GM21737 (cell line): ENCODE measurements around the gene RHBDF2.
"Not testable (repeated sequence)": the region's sequence is repeated elsewhere in the genome, so short reads cannot be mapped to it uniquely, and the experiment has no call there.

ENCODE experiments used
- ATAC-seq: cut with Tn5 transposase; IDR thresholded peaks from one replicate; pipeline ENCODE4 v1.9.1; 2021; ENCODE audit warnings: mild to moderate bottlenecking, moderate library complexity; ENCODE audit not compliant: unreplicated experiment

RHBDF2 gene

GRCh38 chr17:76525513-76525833, 24.2 kb upstream of the RHBDF2 start:
- not testable (repeated sequence) for ATAC-seq

GRCh38 chr17:76524598-76525512, 23.6 kb upstream of the RHBDF2 start:
- no peak for ATAC-seq

DNA sequence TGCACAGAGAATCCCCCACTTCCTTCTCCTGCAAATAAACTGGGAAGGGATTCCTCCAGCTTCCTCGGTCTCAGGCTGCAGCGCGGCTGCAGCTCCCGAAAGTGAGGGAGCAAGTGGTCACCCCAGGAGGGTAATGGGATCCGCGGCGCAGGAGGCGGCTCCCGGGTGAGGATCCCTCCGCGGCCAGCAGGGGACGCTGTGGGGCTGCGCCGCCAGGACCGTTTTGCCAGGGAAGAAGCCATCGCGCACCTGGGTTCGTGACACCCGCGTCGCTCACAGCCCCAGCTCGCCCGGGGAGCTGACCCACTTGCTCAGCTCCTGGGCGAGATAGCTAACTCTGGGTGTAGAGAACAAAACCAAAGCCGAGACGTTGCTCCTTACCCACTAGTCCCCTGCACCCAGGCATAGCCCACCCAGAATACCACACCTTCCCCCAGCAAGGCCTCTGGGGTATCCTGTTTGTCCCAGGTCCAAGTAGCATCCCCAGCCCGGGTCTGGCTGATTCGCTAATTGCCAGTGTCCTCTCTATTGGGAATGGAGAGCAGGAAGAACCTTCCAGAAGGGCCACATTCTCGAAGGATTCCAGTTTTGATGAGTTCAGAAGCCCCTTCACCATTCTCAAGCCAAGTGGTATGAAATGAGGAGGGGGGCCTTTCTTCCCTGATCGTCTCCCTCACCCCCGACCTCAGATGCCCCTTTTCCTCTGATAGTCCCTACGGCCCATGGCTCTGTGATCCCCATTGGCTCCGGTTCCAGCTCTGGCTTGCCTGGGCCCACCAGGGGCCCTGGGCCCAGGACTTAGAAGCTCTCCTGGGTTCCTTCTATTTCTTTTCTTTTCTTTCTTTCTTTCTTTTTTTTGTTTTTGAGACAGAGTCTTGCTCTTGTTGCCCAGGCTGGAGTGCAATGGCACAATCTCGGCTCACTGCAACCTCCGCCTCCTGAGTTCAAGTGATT, 22.1 kb upstream of the RHBDF2 start:
- ATAC-seq = no peak

GRCh38 chr17:76521683-76522082, 20.5 kb upstream of the RHBDF2 start:
- ATAC-seq = not testable (repeated sequence)

GRCh38 chr17:76521262-76521661, 20.0 kb upstream of the RHBDF2 start:
- no peak for ATAC-seq

- ATAC-seq = no peak
These were observed 18.1 kb upstream of the RHBDF2 start for GRCh38 chr17:76519048-76519966.

DNA sequence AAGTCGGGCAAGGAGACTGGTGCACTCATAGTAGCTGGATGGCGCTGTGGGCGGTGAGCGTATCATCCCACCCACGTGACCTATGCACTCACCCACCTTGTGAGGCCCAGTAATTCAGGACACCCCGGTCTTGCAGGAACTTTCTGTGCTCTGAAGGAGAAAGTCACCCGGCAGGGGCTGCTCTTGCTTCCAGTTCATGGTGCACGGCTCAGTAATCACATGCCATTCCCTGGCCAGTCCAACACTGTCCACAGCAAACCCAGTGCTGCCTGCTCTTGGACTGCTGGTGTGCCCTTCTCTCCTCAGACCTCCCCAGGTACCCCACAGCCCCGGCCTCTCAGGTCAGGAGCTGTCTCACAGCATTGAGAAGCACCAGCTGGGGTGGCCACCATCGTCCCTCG, 16.4 kb upstream of the RHBDF2 start:
- ATAC-seq = no peak

DNA sequence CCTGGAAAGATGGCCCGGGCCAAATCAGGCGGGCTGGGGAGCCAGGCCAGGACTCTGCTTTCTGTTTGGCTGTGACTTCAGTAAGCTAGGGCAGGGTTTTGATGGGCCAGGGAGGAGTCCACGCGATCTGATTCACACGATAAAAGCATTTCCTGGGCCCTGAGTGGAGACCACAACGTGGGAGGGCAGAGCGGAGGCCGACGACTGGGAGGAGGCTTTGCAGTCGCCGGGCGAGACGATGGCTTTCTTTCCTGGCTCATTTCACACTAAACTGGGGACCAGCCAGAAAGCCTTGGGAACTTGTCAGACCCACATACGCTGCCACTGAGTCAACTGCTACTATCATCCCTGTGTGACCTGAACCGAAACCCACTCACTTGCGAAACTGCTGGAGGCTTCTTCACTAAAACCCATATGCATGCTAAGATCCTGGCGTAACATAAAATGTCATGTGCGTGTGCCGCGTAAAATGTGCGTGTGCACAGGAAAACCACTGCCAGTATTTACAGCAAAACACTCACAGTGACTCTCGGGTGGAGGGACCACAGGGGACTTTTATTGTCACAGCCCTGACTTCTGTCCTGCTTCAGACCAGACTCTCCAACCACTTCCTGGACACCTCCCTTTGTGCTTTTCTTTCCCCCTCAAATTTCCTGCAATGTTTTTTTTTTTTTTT, 14.2 kb upstream of the RHBDF2 start:
- peak; percentile 63 for ATAC-seq

DNA sequence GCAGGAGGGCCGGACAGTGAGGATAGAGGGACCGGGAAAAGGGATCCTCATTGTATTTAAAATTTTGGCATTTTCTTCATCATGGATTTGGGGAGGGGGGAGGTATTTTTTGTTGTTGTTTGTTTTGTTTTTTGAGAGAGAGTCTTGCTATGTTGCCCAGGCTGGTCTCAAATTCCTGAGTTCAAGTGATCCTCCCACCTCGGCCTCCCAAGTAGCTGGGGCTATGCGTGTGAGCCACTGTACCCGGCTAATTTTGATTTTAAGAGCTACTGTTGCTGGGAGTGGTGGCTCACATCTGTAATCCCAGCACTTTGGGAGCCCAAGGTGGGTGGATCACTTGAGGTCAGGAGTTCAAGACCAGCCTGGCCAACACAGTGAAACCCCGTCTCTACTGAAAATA, 13.1 kb upstream of the RHBDF2 start:
- ATAC-seq = not testable (repeated sequence)

GRCh38 chr17:76513306-76513692, 12.1 kb upstream of the RHBDF2 start:
- ATAC-seq = no peak

- no peak for ATAC-seq
These were observed 11.4 kb upstream of the RHBDF2 start for GRCh38 chr17:76512366-76513305.

- no peak for ATAC-seq
These were observed 10.6 kb upstream of the RHBDF2 start for GRCh38 chr17:76511668-76512365.

DNA sequence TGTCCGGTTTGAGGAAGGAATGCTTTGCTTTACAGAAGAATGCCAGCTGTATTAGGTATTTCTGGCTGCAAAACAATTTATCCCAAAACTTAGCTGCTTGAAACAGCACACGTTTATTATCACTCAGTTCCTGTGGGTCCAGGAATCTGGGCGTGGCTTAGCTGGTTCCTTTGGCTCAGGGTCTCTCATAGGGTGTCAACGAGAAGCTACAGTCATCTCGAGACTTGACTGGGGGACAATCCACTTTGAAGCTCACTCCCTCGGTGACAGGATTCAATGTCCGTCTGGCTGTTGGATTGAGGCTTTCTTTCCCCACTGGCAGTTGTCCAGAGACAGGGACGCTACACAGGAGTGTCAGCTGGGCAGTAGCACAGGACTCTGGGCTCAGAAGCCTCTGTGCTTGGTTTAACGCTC, 9.6 kb upstream of the RHBDF2 start:
- ATAC-seq = no peak

- not testable (repeated sequence) for ATAC-seq
These were observed 7.3 kb upstream of the RHBDF2 start for GRCh38 chr17:76508472-76509063.

DNA sequence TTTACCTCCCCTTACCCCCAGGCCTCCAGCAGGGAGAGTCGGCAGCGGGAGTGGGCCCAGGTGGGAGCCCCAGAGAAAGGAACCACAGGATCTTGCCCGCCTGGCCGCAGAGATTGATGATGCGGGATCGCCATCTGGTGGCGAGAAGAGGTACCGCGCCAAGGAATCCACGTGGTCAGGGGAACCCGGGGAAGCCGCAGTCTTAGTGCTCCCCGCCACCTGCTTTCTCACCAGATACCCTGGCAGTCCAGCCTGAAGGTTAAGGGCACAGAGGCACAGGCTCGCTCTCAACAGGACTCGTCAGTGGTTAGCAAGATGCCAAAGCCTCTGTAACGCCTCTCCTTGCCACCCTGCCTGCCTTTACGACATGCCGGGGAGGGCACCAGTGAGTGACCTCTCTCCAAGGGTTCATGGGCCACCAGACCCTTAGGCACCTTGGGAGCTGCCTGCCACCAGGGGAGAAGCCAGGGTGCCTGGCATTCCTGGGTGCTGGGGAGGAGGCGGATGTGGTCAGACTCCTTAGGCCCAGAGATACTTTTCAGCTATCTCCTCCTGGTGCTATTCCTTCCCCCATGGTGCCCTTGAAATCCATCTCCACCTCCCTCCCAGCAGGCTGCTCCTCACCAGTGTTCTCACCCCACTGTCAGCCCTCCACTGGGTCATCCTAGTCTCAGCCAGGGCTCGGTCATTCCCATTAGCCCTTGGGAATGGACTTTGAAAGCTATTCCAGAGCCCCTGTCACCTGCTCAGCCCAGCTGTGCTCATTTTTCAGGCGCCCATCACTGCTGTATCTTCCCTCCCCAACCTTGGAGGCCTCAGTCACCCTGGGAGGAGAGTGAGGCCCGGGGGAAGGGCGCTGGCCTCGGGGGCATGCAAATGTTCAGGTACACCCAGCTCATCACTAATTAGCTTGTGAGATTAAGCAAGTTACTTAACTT, 5.5 kb upstream of the RHBDF2 start:
- ATAC-seq = no peak

- ATAC-seq = no peak
These were observed 2.9 kb upstream of the RHBDF2 start for GRCh38 chr17:76504117-76504516.
